Glutamatergic neuron (in vitro differentiated cells): Measurements from ENCODE around the gene PRR19. TPM values are rescaled to one million over a fixed set of nuclear protein-coding genes. Genes with fewer than 3 reads are reported as not detected.
A peak's percentile ranks its signal among the peaks of the same experiment; 100 is the strongest.
"Not testable (repeated sequence)": the region's sequence is repeated elsewhere in the genome, so short reads cannot be mapped to it uniquely, and the experiment has no call there.

Experiments used
- DNase-seq: peaks from one replicate; pipeline ENCODE4 v3.0.0; 2022
- H3K27ac Mint-ChIP-seq: one replicate; pipeline ENCODE4 v1.8.0; 2020; ENCODE audit warnings: mild to moderate bottlenecking, mixed read lengths, inconsistent platforms; ENCODE audit not compliant: unreplicated experiment
- H3K27me3 Mint-ChIP-seq: one replicate; pipeline ENCODE4 v1.8.0; 2020; ENCODE audit warnings: mild to moderate bottlenecking, moderate library complexity, mixed read lengths, inconsistent platforms; ENCODE audit not compliant: unreplicated experiment
- H3K36me3 Mint-ChIP-seq: one replicate; pipeline ENCODE4 v1.8.0; 2020; ENCODE audit warnings: mild to moderate bottlenecking, mixed read lengths, inconsistent platforms; ENCODE audit not compliant: unreplicated experiment
- H3K4me1 Mint-ChIP-seq: one replicate; pipeline ENCODE4 v1.8.0; 2020; ENCODE audit warnings: mild to moderate bottlenecking, low read depth, mixed read lengths, inconsistent platforms; ENCODE audit not compliant: unreplicated experiment
- H3K4me3 Mint-ChIP-seq: one replicate; pipeline ENCODE4 v1.8.0; 2020; ENCODE audit warnings: mild to moderate bottlenecking, mixed read lengths, inconsistent platforms; ENCODE audit not compliant: unreplicated experiment
- H3K9me3 Mint-ChIP-seq: one replicate; pipeline ENCODE4 v1.8.0; 2020; ENCODE audit warnings: mild to moderate bottlenecking, moderate library complexity, mixed read lengths, inconsistent platforms; ENCODE audit not compliant: unreplicated experiment
- CTCF ChIP-seq: fragments of 200-600 bp; sonication (generic); IDR thresholded peaks from one replicate; pipeline ENCODE4 v1.5.0; 2021; ENCODE audit not compliant: partially characterized antibody, unreplicated experiment
- total RNA-seq: library from RNA; stranded (reverse); fragmentation: NEBNext Ultra II Directional; extraction: Animal tissue kit (Norgen Biotek cat#: 25700); gene quantifications from one replicate; pipeline ENCODE4 v1.2.1, GENCODE V29; 2021; ENCODE audit not compliant: unreplicated experiment

PRR19 gene
- total RNA-seq, 1 donor from 2014 or later: 1.6 TPM

GRCh38 chr19:42254850-42255765 lies 46.8 kb upstream of the PRR19 start, which contains the start of gene ERF:
Gene ERF, minus strand, starts transcription at chr19:42255128. Its CDS starts 129 bp downstream, at chr19:42254999.
- Mint-ChIP-seq H3K36me3 (no peaks in the 10 kb centered on the region), H3K27me3 (peaks cover 9% of the 10 kb centered on the region)

DNA sequence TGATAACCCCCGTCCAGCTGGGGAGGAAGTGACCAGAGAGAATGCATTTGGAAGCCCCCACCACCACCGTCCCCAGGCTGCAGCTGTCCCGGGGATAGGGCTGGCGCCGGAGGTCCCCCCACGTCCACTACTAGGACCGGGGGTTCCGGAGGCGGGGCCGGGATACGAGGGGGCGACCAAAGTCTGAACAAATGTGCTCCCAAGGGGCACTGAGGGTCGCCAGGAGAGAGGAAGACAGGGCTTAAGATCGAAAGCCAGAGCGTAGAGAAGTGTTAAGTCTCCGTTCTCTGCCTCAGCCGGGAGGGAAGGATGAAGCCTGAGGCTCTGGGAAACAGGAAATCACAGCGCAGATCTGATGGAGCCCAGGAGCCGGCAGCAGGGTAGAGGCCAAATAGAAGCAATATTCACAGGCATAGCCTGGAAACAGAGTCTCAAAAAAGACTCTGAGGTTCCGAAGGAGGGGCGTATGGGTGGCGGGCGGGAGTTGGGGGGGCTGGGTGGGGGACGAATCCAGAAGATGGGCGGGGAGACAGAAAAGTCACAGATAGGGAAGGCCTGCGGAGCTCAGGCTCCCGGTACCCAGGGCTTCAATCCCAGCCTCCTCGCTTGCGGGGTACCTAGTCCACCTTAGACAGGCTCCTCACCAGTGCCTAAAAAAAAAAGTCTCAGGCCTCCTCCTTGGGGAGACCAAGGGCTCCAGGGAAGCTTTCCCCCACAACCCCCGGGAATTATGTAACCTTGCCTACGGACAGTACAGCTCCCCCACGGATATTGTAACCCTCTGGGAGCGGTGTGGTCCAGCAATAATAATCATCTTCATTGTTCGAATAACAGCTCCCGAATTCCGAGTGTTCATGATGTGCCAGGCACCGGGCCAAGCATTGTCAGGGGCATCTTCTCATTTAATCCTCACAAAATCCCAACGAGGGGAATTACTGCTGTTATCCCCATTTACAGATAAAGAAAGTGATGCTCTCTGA lies 45.9 kb upstream of the PRR19 start:
- Mint-ChIP-seq H3K27ac (peak overlapping the region; percentile 89), H3K27me3 (peaks cover 9% of the 10 kb centered on the region), H3K4me1 (peaks cover 16% of the 10 kb centered on the region), H3K36me3 (no peaks in the 10 kb centered on the region), H3K9me3 (peaks cover 10% of the 10 kb centered on the region), H3K4me3 (peak overlapping the region; percentile 83)
- no peak for TF ChIP-seq CTCF
- peak; percentile 44 for DNase-seq

More at GRCh38 chr19:42254850-42255765, 46.8 kb upstream of the PRR19 start, which contains the start of gene ERF:
- peaks cover 16% of the 10 kb centered on the region for H3K4me1 Mint-ChIP-seq
- peak; percentile 94 for DNase-seq
- H3K9me3 Mint-ChIP-seq: peaks cover 10% of the 10 kb centered on the region
- TF ChIP-seq CTCF: no peak
- H3K27ac Mint-ChIP-seq: peak within 1 kb of the TSS; percentile 89
- peak within 1 kb of the TSS; percentile 83 for H3K4me3 Mint-ChIP-seq

- not testable (repeated sequence) for DNase-seq, H3K4me1 Mint-ChIP-seq, H3K36me3 Mint-ChIP-seq, H3K4me3 Mint-ChIP-seq, H3K27me3 Mint-ChIP-seq, H3K27ac Mint-ChIP-seq, H3K9me3 Mint-ChIP-seq
Measured at GRCh38 chr19:42257842-42258241, 44.1 kb upstream of the PRR19 start.

GRCh38 chr19:42261763-42262162 lies 40.2 kb upstream of the PRR19 start:
- Mint-ChIP-seq H3K9me3 (peaks cover 1% of the 10 kb centered on the region), H3K27ac (no peak overlapping the region), H3K4me3 (no peak overlapping the region)

GRCh38 chr19:42266105-42266504 lies 35.8 kb upstream of the PRR19 start:
- not testable (repeated sequence) for H3K9me3 Mint-ChIP-seq, DNase-seq, H3K36me3 Mint-ChIP-seq, H3K4me3 Mint-ChIP-seq, H3K27me3 Mint-ChIP-seq
- Mint-ChIP-seq H3K27ac (peak overlapping the region; percentile 1), H3K4me1 (peaks cover 15% of the 10 kb centered on the region)

More at GRCh38 chr19:42261763-42262162, 40.2 kb upstream of the PRR19 start:
- Mint-ChIP-seq H3K27me3 (peaks cover 5% of the 10 kb centered on the region), H3K4me1 (peaks cover 4% of the 10 kb centered on the region), H3K36me3 (no peaks in the 10 kb centered on the region)
- no peak for TF ChIP-seq CTCF
- DNase-seq: no peak

GRCh38 chr19:42266928-42267603 lies 34.9 kb upstream of the PRR19 start:
- H3K36me3 Mint-ChIP-seq, H3K4me3 Mint-ChIP-seq, H3K9me3 Mint-ChIP-seq, DNase-seq, H3K27me3 Mint-ChIP-seq, H3K27ac Mint-ChIP-seq: not testable (repeated sequence)
- H3K4me1 Mint-ChIP-seq: peaks cover 17% of the 10 kb centered on the region
